Testis (tissue), 3 donors: ENCODE results near the gene SRGAP1. TPM values are rescaled to one million over a fixed set of nuclear protein-coding genes. Genes with fewer than 3 reads are reported as not detected.

Source experiments
- DNase-seq: peaks from one replicate; pipeline ENCODE4 v3.0.0-alpha.2; 2019
- H3K27ac ChIP-seq, 2 donors: fragments of 200-600 bp; sonication (generic); one replicate each; pipeline ENCODE4 v1.5.1; 2019
- H3K27me3 ChIP-seq: fragments of 200-600 bp; sonication (generic); one replicate; pipeline ENCODE4 v1.5.1; 2019
- H3K36me3 ChIP-seq: fragments of 200-600 bp; sonication (generic); one replicate; pipeline ENCODE4 v1.5.1; 2017; ENCODE audit warnings: low read depth; ENCODE audit errors: missing control alignments
- H3K4me1 ChIP-seq: fragments of 200-600 bp; sonication (generic); one replicate; pipeline ENCODE4 v1.5.1; 2019
- H3K4me3 ChIP-seq, 2 donors: fragments of 200-600 bp; sonication (generic); one replicate each; pipeline ENCODE4 v1.5.1; 2017 to 2019
- H3K9me3 ChIP-seq: fragments of 200-600 bp; sonication (generic); one replicate; pipeline ENCODE4 v1.5.1; 2017
- POLR2A ChIP-seq: fragments of 450-650 bp; IDR thresholded peaks from one replicate; pipeline ENCODE4 v1.6.1; 2017; ENCODE audit warnings: antibody characterized with exemption, mild to moderate bottlenecking, moderate library complexity
- WGBS, 2 donors: methylation state at CpG; one replicate each; pipeline ENCODE4 v1.1.5; 2018; 5-methylcytosine and 5-hydroxymethylcytosine counted together
- intact Hi-C: fragments of 100-400 bp; cut with DNase I; formaldehyde crosslinking; loops from one replicate; pipeline ENCODE4 v1.15.1; 2023; ENCODE audit warnings: low total_unique reads
- polyA plus RNA-seq: library from polyadenylated mRNA; stranded (reverse); fragments of 350-450 nt; fragmentation: Illumina TruSeq; extraction: RNeasy Lipid Tissue Mini Kit (QIAGEN cat#74804); gene quantifications from one replicate; pipeline ENCODE4 v1.2.3, GENCODE V29; 2014; ENCODE audit warnings: low read depth, low replicate concordance; ENCODE audit not compliant: insufficient read depth
- total RNA-seq, 2 donors: library from RNA; depleted of rRNA; stranded (reverse); fragments of >200 nt; gene quantifications; one replicate each; pipeline ENCODE4 v1.2.3, GENCODE V29; 2016
- TF ChIP-seq, protein P1 (sequence below), 3 experiments: fragments of 450-650 bp in 2 of 3; fragments of 200-600 bp in 1 of 3; sonication (generic) in 1 of 3; IDR thresholded peaks; one replicate each; pipeline ENCODE4 v1.5.1; 2016 to 2019; ENCODE audit warnings: antibody characterized with exemption in 3 of 3, mild to moderate bottlenecking in 2 of 3, moderate library complexity in 1 of 3

The SRGAP1 gene
- total and polyA plus RNA-seq, 3 donors from 2014 or later = 9.4 to 47.2 (median 26.9) TPM

DNA sequence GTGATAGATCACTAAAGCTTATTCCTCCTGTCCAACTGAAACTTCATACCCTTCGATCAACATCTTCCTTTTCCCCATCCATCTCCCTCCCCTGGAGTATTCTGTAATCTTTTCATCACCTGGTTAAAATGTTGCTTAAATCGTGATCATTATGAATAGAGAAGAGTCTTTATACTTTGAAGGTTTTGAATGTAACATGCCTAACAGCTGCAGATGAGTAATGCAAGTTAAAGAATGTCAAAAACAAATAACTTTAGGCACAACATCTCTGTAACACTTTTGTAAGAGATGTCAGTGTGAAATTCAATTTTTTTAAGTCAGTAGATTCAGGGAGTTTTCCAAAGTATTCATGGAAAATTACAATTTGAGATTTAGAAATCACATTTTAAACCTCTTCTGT, 39.8 kb upstream of the SRGAP1 start:
- no peaks in the 10 kb centered on the region for H3K4me1 ChIP-seq
- TF ChIP-seq, protein P1, sequence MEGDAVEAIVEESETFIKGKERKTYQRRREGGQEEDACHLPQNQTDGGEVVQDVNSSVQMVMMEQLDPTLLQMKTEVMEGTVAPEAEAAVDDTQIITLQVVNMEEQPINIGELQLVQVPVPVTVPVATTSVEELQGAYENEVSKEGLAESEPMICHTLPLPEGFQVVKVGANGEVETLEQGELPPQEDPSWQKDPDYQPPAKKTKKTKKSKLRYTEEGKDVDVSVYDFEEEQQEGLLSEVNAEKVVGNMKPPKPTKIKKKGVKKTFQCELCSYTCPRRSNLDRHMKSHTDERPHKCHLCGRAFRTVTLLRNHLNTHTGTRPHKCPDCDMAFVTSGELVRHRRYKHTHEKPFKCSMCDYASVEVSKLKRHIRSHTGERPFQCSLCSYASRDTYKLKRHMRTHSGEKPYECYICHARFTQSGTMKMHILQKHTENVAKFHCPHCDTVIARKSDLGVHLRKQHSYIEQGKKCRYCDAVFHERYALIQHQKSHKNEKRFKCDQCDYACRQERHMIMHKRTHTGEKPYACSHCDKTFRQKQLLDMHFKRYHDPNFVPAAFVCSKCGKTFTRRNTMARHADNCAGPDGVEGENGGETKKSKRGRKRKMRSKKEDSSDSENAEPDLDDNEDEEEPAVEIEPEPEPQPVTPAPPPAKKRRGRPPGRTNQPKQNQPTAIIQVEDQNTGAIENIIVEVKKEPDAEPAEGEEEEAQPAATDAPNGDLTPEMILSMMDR (IDR thresholded peaks at IDR 0.05) = no peak
- TF ChIP-seq POLR2A = no peak
- no peaks in the 10 kb centered on the region for H3K27me3 ChIP-seq
- H3K27ac ChIP-seq = no peak overlapping the region
- WGBS, 2 donors = 84 to 90% methylated on average over 2 of the region's 2 CpGs
- no peak overlapping the region for H3K4me3 ChIP-seq
- H3K36me3 ChIP-seq = no peaks in the 10 kb centered on the region
- intact Hi-C loops = no loop called here
- DNase-seq = no peak
- H3K9me3 ChIP-seq = no peaks in the 10 kb centered on the region

DNA sequence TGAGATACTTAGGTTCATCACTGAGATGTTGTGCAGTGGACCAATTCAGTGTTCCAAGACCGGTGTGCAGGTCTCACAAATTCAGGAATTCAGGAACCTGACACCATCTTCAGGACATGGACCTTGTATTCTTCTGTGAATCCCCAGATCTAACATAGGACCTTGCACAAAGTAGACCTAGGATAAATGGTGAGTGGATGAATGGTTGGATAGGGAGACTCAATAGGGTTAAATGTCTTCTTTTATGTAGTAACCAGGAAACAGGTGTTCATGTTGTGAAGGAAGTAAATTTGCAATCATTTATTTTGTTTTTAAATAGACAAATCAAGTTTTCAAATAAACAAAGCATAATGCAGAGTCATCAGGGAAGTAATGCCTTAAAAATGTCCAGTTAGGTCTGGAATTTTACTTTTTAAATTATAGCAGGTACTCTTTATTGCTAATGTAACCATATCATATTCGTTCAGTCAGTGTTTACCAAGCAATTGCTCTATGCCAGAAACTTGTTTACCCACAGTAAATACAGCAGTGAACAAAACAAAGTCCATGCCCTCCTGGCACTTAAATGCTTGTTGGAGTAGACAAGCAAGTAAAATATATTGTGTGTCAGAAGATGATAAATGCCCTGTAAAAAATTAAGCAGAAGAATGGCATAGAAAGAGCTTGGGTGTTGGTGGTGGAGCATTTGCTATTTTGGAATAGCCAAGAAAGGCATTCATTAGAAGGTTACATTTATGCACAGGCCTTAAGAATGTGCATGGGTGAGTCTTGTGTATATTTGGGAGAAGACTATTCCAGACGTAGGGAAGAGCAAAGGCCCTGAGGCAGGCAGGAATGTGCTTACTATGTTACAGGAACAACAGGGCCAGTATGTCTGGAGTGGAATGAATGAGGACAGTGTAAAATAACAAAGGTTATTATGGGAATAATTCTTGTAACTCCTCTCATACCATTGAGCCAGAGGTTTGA, 38.5 kb upstream of the SRGAP1 start:
- Histone ChIP-seq H3K9me3 (no peaks in the 10 kb centered on the region), H3K27me3 (no peaks in the 10 kb centered on the region), H3K4me1 (no peaks in the 10 kb centered on the region), H3K36me3 (no peaks in the 10 kb centered on the region), H3K4me3 (no peak overlapping the region), H3K27ac (no peak overlapping the region)
- intact Hi-C loops = no loop called here
- TF ChIP-seq, protein P1 (IDR thresholded peaks at IDR 0.05) = no peak
- no peak for TF ChIP-seq POLR2A
- no peak for DNase-seq
- 88 to 91% methylated on average over 3 of the region's 3 CpGs for WGBS, 2 donors

DNA sequence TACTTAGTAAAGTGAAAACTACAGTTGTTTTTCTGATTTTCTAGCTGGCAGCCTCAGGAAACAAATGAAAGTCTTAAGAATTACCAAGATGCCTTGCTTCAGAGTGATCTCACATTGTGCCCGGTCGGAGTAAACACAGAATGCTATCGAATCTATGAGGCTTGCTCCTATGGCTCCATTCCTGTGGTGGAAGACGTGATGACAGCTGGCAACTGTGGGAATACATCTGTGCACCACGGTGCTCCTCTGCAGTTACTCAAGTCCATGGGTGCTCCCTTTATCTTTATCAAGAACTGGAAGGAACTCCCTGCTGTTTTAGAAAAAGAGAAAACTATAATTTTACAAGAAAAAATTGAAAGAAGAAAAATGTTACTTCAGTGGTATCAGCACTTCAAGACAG, 35.9 kb upstream of the SRGAP1 start:
- intact Hi-C loops = no loop called here
- no peaks in the 10 kb centered on the region for H3K27me3 ChIP-seq
- no peak overlapping the region for H3K27ac ChIP-seq
- H3K4me1 ChIP-seq = no peaks in the 10 kb centered on the region
- 70 to 84% methylated on average over 5 of the region's 5 CpGs for WGBS, 2 donors
- no peaks in the 10 kb centered on the region for H3K9me3 ChIP-seq
- no peak for TF ChIP-seq POLR2A
- TF ChIP-seq, protein P1 (IDR thresholded peaks at IDR 0.05) = no peak
- DNase-seq = no peak
- H3K4me3 ChIP-seq = no peak overlapping the region
- no peaks in the 10 kb centered on the region for H3K36me3 ChIP-seq

DNA sequence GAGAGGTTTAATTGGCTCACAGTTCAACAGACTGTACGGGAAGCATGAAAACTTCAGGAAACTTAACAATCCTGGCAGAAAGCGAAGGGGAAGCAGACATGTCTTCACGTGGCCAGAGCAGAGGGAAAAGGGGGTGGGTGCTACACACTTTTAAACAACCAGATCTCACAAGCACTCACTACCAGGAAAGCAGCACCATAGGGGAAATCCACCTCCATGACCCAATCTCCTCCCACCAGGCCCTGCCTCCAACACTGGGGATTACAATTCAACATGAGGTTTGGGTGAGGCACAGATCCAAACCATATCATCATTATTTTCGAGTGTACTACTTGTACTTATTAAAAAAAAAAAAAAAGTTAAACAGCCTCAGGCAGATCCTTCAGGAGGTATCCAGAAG, 34.9 kb upstream of the SRGAP1 start:
- TF ChIP-seq POLR2A = no peak
- TF ChIP-seq, protein P1 (IDR thresholded peaks at IDR 0.05) = no peak
- Histone ChIP-seq H3K27me3 (no peaks in the 10 kb centered on the region), H3K4me1 (no peaks in the 10 kb centered on the region), H3K27ac (no peak overlapping the region), H3K4me3 (no peak overlapping the region), H3K9me3 (no peaks in the 10 kb centered on the region), H3K36me3 (no peaks in the 10 kb centered on the region)
- intact Hi-C loops = no loop called here
- no peak for DNase-seq
- 58 to 72% methylated on average over 4 of the region's 4 CpGs for WGBS, 2 donors
